WTC11 (cell line): ENCODE measurements around the gene PAOX. TPM values are rescaled to one million over a fixed set of nuclear protein-coding genes. Genes with fewer than 3 reads are reported as not detected.
A peak's percentile ranks its signal among the peaks of the same experiment; 100 is the strongest.

Experiments
- ATAC-seq: fragments of 200-7000 bp; cut with Tn5 transposase; 2 replicates; pipeline ENCODE4 v1.10.0; 2021; ENCODE audit warnings: mild to moderate bottlenecking, moderate library complexity
- CTCF ChIA-PET: fragments of 300-600 bp; sonication (Branson Sonifier 250); formaldehyde crosslinking; loops from one replicate; lab custom pipeline; 2021; ENCODE audit warnings: antibody characterized with exemption; lab: Charles Lee
- POLR2A ChIA-PET: fragments of 350-600 bp; sonication (Branson Sonifier 250); formaldehyde crosslinking; loops from one replicate; lab custom pipeline; 2021; ENCODE audit warnings: antibody characterized with exemption; lab: Charles Lee
- DNase-seq: peaks from one replicate; pipeline ENCODE4 v3.0.0; 2021; ENCODE audit warnings: low spot score
- H3K27ac Mint-ChIP-seq: 2 replicates; pipeline ENCODE4 v1.8.0; 2021; ENCODE audit warnings: mixed read lengths
- H3K27me3 Mint-ChIP-seq: 2 replicates; pipeline ENCODE4 v1.8.0; 2021; ENCODE audit warnings: low read depth, mild to moderate bottlenecking, moderate library complexity, mixed read lengths
- H3K36me3 Mint-ChIP-seq: 2 replicates; pipeline ENCODE4 v1.8.0; 2021; ENCODE audit warnings: mixed read lengths
- H3K4me1 Mint-ChIP-seq: 2 replicates; pipeline ENCODE4 v1.8.0; 2022; ENCODE audit warnings: mixed read lengths
- H3K4me3 Mint-ChIP-seq: 2 replicates; pipeline ENCODE4 v1.8.0; 2021; ENCODE audit warnings: mild to moderate bottlenecking, moderate library complexity, mixed read lengths
- H3K9me3 Mint-ChIP-seq: 2 replicates; pipeline ENCODE4 v1.8.0; 2021; ENCODE audit warnings: mixed read lengths
- AFF4 ChIP-seq: sonication (generic); formaldehyde crosslinking; IDR thresholded peaks from 2 replicates; pipeline ENCODE4 v1.8.1; 2023; ENCODE audit warnings: mild to moderate bottlenecking, missing genetic modification reagents, borderline replicate concordance
- ATF1 ChIP-seq: sonication (generic); formaldehyde crosslinking; IDR thresholded peaks from 2 replicates; pipeline ENCODE4 v1.8.1; 2023; ENCODE audit warnings: mild to moderate bottlenecking, moderate library complexity, missing genetic modification reagents
- ATF2 ChIP-seq: sonication (generic); formaldehyde crosslinking; IDR thresholded peaks from 2 replicates; pipeline ENCODE4 v1.8.1; 2022; ENCODE audit warnings: low read depth, missing genetic modification reagents, borderline replicate concordance
- ELF4 ChIP-seq: sonication (generic); formaldehyde crosslinking; IDR thresholded peaks from 2 replicates; pipeline ENCODE4 v1.8.1; 2022; ENCODE audit warnings: low read depth, mild to moderate bottlenecking, moderate library complexity, missing genetic modification reagents
- GRHL2 ChIP-seq: fragments of 250-450 bp; sonication (Bioruptor Pico); IDR thresholded peaks from 2 replicates; pipeline ENCODE4 v1.8.0; 2022; ENCODE audit warnings: mild to moderate bottlenecking, moderate library complexity; ENCODE audit not compliant: insufficient replicate concordance, severe bottlenecking
- HMGA2 ChIP-seq: fragments of 250-450 bp; sonication (Bioruptor Pico); IDR thresholded peaks from 2 replicates; pipeline ENCODE4 v1.4.0; 2021; ENCODE audit warnings: mild to moderate bottlenecking, moderate library complexity
- IRF1 ChIP-seq: sonication (generic); formaldehyde crosslinking; IDR thresholded peaks from 2 replicates; pipeline ENCODE4 v1.8.0; 2023; ENCODE audit warnings: missing genetic modification reagents
- MLX ChIP-seq: sonication (generic); formaldehyde crosslinking; IDR thresholded peaks from 2 replicates; pipeline ENCODE4 v1.8.1; 2023; ENCODE audit warnings: mild to moderate bottlenecking, missing genetic modification reagents, moderate library complexity
- RORB ChIP-seq: fragments of 250-450 bp; sonication (Bioruptor Pico); IDR thresholded peaks from 2 replicates; pipeline ENCODE4 v1.9.0; 2021; ENCODE audit warnings: mild to moderate bottlenecking
- ZNF416 ChIP-seq: fragments of 250-450 bp; sonication (Bioruptor Pico); IDR thresholded peaks from 2 replicates; pipeline ENCODE4 v1.9.0; 2021; ENCODE audit warnings: mild to moderate bottlenecking, inconsistent platforms
- total RNA-seq: library from RNA; stranded (reverse); gene quantifications from 3 replicates; pipeline ENCODE4 v1.2.3, GENCODE V29; 2021
- TF ChIP-seq, protein P1 (sequence below): sonication (generic); formaldehyde crosslinking; IDR thresholded peaks from 2 replicates; pipeline ENCODE4 v1.8.1; 2022; ENCODE audit warnings: mild to moderate bottlenecking, moderate library complexity, missing genetic modification reagents
- TF ChIP-seq, protein P2 (sequence below): sonication (generic); formaldehyde crosslinking; IDR thresholded peaks from 2 replicates; pipeline ENCODE4 v1.8.0; 2022; ENCODE audit warnings: mild to moderate bottlenecking, missing genetic modification reagents
- TF ChIP-seq, protein P3 (sequence below): fragments of 250-450 bp; sonication (Bioruptor Pico); conservative IDR thresholded peaks from 2 replicates; pipeline ENCODE4 v1.9.0; 2021; ENCODE audit warnings: mild to moderate bottlenecking
- TF ChIP-seq, protein P4 (sequence below): sonication (generic); formaldehyde crosslinking; IDR thresholded peaks from 2 replicates; pipeline ENCODE4 v1.8.1; 2023; ENCODE audit warnings: mild to moderate bottlenecking, missing genetic modification reagents
- TF ChIP-seq, protein P5 (sequence below): fragments of 200-600 bp; IDR thresholded peaks from 2 replicates; pipeline ENCODE4 v1.8.0; 2022; ENCODE audit warnings: antibody characterized with exemption

The PAOX gene
- total RNA-seq, 1 experiment from 2014 or later = 3.6 TPM

DNA sequence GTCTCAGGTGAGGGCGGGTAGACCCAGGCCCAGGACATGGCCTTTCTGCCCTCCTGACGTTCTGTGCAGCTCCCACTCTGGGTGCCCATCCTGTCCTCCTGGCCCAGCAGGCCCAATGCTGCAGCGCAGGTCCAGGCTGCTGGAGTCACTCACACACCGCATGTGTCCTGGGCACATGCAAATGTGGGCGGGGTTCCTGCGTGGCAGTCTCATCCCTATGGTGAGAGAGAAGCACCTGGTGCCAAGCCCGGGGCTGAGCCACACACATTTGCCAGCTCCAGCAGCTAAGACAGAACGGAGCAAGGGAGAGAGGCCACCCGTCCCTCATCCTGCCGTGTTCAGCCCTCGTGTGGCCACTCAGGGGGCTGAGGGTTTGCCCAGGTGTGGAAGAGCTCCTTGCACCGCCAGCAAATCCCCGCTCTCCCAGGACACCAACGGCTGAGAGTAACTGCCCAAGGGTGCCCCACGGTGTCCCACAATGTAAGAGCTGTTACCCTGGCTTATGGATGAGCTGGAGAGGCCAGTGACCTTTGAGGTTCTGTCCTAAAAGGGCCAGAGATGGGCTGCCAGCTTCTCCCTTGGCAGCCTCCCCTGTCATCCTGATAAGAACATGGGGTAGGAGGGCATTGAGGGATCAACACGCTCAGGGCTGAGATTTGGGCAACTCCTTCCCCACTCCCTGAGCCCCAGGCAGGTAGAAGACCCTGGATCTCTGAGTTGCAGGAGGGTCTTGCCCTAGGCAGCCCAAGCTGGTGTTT lies 25.7 kb upstream of the PAOX start:
- H3K4me1 Mint-ChIP-seq = no peaks in the 10 kb centered on the region
- no peak for ATAC-seq
- H3K27ac Mint-ChIP-seq = no peak overlapping the region
- CTCF ChIA-PET = interaction anchor here (0.7 to 1.8 kb wide), 5 partner anchors 24 to 86 kb away, joined by 3 to 14 read pairs (median 3); no protein-coding TSS in a partner anchor
- TF ChIP-seq RORB (CRISPR knock-in tag) (no peak), GRHL2 (no peak), IRF1 (CRISPR knock-in tag) (no peak), ELF4 (CRISPR knock-in tag) (no peak), ZNF416 (no peak), ATF1 (CRISPR knock-in tag) (no peak)
- TF ChIP-seq, protein P1, sequence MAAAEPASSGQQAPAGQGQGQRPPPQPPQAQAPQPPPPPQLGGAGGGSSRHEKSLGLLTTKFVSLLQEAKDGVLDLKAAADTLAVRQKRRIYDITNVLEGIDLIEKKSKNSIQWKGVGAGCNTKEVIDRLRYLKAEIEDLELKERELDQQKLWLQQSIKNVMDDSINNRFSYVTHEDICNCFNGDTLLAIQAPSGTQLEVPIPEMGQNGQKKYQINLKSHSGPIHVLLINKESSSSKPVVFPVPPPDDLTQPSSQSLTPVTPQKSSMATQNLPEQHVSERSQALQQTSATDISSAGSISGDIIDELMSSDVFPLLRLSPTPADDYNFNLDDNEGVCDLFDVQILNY = no peak
- TF ChIP-seq, protein P2, sequence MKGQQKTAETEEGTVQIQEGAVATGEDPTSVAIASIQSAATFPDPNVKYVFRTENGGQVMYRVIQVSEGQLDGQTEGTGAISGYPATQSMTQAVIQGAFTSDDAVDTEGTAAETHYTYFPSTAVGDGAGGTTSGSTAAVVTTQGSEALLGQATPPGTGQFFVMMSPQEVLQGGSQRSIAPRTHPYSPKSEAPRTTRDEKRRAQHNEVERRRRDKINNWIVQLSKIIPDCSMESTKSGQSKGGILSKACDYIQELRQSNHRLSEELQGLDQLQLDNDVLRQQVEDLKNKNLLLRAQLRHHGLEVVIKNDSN (CRISPR knock-in tag) = no peak
- TF ChIP-seq, protein P3, sequence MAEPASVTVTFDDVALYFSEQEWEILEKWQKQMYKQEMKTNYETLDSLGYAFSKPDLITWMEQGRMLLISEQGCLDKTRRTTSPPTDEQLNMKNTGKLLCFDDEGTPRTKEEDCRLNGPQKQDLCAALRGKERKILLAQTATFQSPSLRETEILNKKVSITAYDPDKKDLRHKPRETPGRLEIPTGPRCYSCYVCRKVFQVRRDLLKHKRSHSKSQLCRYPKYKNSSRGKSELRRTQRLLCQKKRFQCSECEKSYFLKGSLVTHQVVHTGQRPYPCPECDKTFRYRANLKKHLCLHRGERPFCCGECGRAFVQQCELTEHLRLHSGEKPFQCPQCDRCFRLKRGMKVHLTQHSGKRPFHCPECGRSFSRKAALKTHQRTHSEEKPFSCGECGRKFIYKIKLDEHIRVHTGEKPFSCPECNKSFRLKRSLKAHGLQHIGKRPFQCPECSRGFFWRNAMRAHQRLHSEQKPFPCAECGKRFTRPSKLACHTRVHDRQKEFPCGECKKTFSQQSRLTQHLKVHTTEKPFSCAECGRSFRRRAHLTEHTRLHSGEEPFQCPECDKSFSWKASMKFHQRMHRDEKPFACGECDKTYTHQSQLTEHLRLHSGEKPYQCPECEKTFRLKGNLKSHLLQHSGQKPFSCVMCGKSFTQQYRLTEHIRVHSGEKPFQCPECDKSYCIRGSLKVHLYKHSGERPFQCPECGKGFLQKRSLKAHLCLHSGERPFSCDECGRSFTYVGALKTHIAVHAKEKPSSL (CRISPR knock-in tag) = no peak
- peaks cover 2% of the 10 kb centered on the region; the same call in 1 of the 2 replicates for H3K27me3 Mint-ChIP-seq
- H3K9me3 Mint-ChIP-seq = no peaks in the 10 kb centered on the region
- no peaks in the 10 kb centered on the region for H3K36me3 Mint-ChIP-seq
- POLR2A ChIA-PET = interaction anchor here (0.8 kb wide), 1 partner anchor 20 kb away, joined by 3 read pairs; no protein-coding TSS in a partner anchor
- no peak for DNase-seq
- no peak overlapping the region for H3K4me3 Mint-ChIP-seq

DNA sequence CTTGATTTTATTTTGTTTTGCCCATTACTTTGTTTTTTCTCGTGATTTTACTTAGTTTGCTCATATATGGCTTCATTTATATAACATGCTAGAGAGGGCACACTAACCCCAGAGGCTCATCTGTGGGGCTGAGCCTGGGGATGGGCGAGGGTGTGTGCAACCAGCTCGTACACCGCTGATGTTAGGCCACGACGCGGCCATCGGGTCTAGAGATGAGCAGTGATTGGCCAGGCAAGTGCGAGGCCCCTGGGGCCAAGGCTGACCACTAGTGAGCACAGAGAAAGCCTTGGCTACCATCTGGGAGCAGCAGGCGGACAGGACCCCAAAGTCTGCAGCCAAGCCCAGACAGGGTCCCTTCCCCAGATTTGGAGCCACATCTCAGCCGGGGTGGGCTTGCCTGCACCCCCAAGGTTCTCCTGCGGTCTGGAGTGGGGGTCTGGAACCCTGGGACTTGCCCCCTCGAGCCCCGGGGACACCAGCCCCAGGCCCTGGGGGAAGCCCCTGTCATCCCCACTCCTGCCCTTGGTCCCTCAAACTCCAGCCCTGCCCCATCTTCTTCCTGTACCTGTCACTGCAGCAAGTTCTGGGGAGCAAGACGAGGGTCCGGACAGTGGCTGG lies 25.0 kb upstream of the PAOX start:
- POLR2A ChIA-PET = interaction anchor here (0.8 kb wide), 1 partner anchor 19 kb away, joined by 3 read pairs; no protein-coding TSS in a partner anchor
- no peak overlapping the region for H3K4me3 Mint-ChIP-seq
- no peak for DNase-seq

More for the DNA sequence above, 25.0 kb upstream of the PAOX start:
- H3K27me3 Mint-ChIP-seq = peaks cover 2% of the 10 kb centered on the region; the same call in 1 of the 2 replicates
- H3K27ac Mint-ChIP-seq = 0 out of 2 replicates have a peak overlapping the region, but pooled peaks have one; percentile 57
- TF ChIP-seq MLX (no peak), RORB (CRISPR knock-in tag) (no peak), ATF2 (no peak), HMGA2 (CRISPR knock-in tag) (no peak), AFF4 (CRISPR knock-in tag) (no peak)
- TF ChIP-seq, protein P4, sequence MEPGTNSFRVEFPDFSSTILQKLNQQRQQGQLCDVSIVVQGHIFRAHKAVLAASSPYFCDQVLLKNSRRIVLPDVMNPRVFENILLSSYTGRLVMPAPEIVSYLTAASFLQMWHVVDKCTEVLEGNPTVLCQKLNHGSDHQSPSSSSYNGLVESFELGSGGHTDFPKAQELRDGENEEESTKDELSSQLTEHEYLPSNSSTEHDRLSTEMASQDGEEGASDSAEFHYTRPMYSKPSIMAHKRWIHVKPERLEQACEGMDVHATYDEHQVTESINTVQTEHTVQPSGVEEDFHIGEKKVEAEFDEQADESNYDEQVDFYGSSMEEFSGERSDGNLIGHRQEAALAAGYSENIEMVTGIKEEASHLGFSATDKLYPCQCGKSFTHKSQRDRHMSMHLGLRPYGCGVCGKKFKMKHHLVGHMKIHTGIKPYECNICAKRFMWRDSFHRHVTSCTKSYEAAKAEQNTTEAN (CRISPR knock-in tag) = no peak
- TF ChIP-seq, protein P5, sequence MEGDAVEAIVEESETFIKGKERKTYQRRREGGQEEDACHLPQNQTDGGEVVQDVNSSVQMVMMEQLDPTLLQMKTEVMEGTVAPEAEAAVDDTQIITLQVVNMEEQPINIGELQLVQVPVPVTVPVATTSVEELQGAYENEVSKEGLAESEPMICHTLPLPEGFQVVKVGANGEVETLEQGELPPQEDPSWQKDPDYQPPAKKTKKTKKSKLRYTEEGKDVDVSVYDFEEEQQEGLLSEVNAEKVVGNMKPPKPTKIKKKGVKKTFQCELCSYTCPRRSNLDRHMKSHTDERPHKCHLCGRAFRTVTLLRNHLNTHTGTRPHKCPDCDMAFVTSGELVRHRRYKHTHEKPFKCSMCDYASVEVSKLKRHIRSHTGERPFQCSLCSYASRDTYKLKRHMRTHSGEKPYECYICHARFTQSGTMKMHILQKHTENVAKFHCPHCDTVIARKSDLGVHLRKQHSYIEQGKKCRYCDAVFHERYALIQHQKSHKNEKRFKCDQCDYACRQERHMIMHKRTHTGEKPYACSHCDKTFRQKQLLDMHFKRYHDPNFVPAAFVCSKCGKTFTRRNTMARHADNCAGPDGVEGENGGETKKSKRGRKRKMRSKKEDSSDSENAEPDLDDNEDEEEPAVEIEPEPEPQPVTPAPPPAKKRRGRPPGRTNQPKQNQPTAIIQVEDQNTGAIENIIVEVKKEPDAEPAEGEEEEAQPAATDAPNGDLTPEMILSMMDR = no peak
- TF ChIP-seq, all 79 proteins: peak for 0
- Mint-ChIP-seq H3K36me3 (no peaks in the 10 kb centered on the region), H3K9me3 (no peaks in the 10 kb centered on the region), H3K4me1 (no peaks in the 10 kb centered on the region)
- CTCF ChIA-PET = interaction anchor here (0.7 to 1.8 kb wide), 5 partner anchors 25 to 87 kb away, joined by 3 to 14 read pairs (median 3); no protein-coding TSS in a partner anchor
- no peak for ATAC-seq
